Heart left ventricle (tissue), 16 donors: ENCODE data around the gene TBC1D8. TPM values are rescaled to one million over a fixed set of nuclear protein-coding genes. Genes with fewer than 3 reads are reported as not detected.

Source experiments
- ATAC-seq, 4 donors: fragments of 200-7000 bp; cut with Tn5 transposase; one replicate each; pipeline ENCODE4 v1.9.1; 2020 to 2022; ENCODE audit warnings: moderate library complexity in 4 of 4, mild to moderate bottlenecking in 3 of 4, moderate number of reproducible peaks in 1 of 4
- DNase-seq, 5 donors: peaks; one replicate each; pipeline ENCODE4 v3.0.0-alpha.2; 2020
- H3K27ac ChIP-seq, 12 donors: fragments of 200-600 bp; sonication (generic) in 4 of 12; one replicate each; pipeline versions ENCODE4 v1.5.0 to v1.8.0; 2016 to 2022; ENCODE audit warnings: mild to moderate bottlenecking in 2 of 12
- H3K27me3 ChIP-seq, 9 donors: fragments of 200-600 bp; sonication (generic) in 2 of 9; one replicate each; pipeline versions ENCODE4 v1.5.1 to v1.8.0; 2016 to 2022; ENCODE audit warnings: mild to moderate bottlenecking in 3 of 9
- H3K36me3 ChIP-seq, 9 donors: fragments of 200-600 bp; sonication (generic) in 2 of 9; one replicate each; pipeline versions ENCODE4 v1.5.0 to v1.8.0; 2018 to 2022; ENCODE audit warnings: mild to moderate bottlenecking in 2 of 9
- H3K4me1 ChIP-seq, 12 donors: fragments of 200-600 bp; sonication (generic) in 4 of 12; one replicate each; pipeline versions ENCODE4 v1.5.0 to v1.8.0; 2016 to 2022; ENCODE audit warnings: mild to moderate bottlenecking in 3 of 12
- H3K4me3 ChIP-seq, 12 donors: fragments of 200-600 bp; sonication (generic) in 4 of 12; one replicate each; pipeline versions ENCODE4 v1.5.0 to v1.8.0; 2017 to 2022; ENCODE audit warnings: mild to moderate bottlenecking in 9 of 12, moderate library complexity in 4 of 12
- H3K9me3 ChIP-seq, 12 donors: fragments of 200-600 bp; sonication (generic) in 4 of 12; one replicate each; pipeline versions ENCODE4 v1.5.0 to v1.8.0; 2016 to 2022; ENCODE audit warnings: mild to moderate bottlenecking in 1 of 12
- CTCF ChIP-seq, 12 donors: fragments of 200-600 bp; sonication (generic) in 4 of 12; IDR thresholded peaks; one replicate each; pipeline versions ENCODE4 v1.5.0 to v1.8.0; 2018 to 2022; ENCODE audit warnings: antibody characterized with exemption in 12 of 12, mild to moderate bottlenecking in 5 of 12
- POLR2A ChIP-seq, 2 donors: fragments of 450-650 bp; IDR thresholded peaks; one replicate each; pipeline ENCODE4 v1.6.1; 2017; ENCODE audit warnings: antibody characterized with exemption in 2 of 2, mild to moderate bottlenecking in 2 of 2, moderate library complexity in 2 of 2
- WGBS, 4 donors: extraction: QIAGEN DNeasy Blood & Tissue Kit in 2 of 4; methylation state at CpG; one replicate each; pipeline versions ENCODE4 v1.1.5 to v1.1.7; 2013 to 2018; 5-methylcytosine and 5-hydroxymethylcytosine counted together
- intact Hi-C, 10 donors: fragments of 100-400 bp; cut with DNase I; formaldehyde crosslinking; loops; one replicate each; pipeline versions ENCODE4 v1.11.1 to v1.14.2; 2022
- polyA plus RNA-seq, 2 donors: library from polyadenylated mRNA; stranded (reverse); fragments of 200-250 nt; gene quantifications; one replicate each; pipeline ENCODE4 v1.2.3, GENCODE V29; 2013
- total RNA-seq, 9 donors: library from RNA; depleted of rRNA in 2 of 9; stranded (reverse); fragments of >200 nt in 2 of 9; fragmentation: NEBNext Ultra II Directional in 3 of 9; extraction: Animal tissue kit (Norgen Biotek cat#: 25700) in 3 of 9; gene quantifications; one replicate each; pipeline versions ENCODE4 v1.1.0 to v1.2.4, GENCODE V29; 2016 to 2023
- donor health status: ischemic (EF 13 %, LVEDD 7.1; RV severe dilation, severe dysfunction).
- donor health status: healthy with polysubstance abuse.
- donor health status: DM: no; HTN: yes; CAD: no.
- donor health status: DM: no; HTN: no; CAD: no.
- donor health status: ischemic (EF 25% LVEDD 6.9; RV normal size, moderate dysfunction).
- donor health status: ischemic (EF 25% LVEDD 5.7; RV mildly dilated, moderate dysfunction).
- donor health status: healthy.
- donor health status: DM: yes; HTN: yes; CAD: no.
- donor health status: ischemic (EF 35%, LVEDD 5.7; RV mildly dilated, moderate dysfunction).
- donor health status: nonischemic (EF 11% LVEDD 7.7; RV severe dilation, severe dysfunction).
- donor health status: DM: yes; HTN: yes; CAD: no.
- donor health status: PGD.
- donor health status: ischemic (EF 29% LVEDD 5.4; RV normal size, mild dysfunction).
- donor health status: nonischemic (EF 23%, LVEDD 6.1; RV moderate dilation, normal function).

TBC1D8 gene
- total and polyA plus RNA-seq, 11 donors, result 30.1 to 61.7 (median 42.9) TPM

GRCh38 chr2:100959225-100959880, 191.8 kb downstream of the TBC1D8 start:
- Histone ChIP-seq H3K4me3 (no peak overlapping the region), H3K9me3 (no peaks in the 10 kb centered on the region), H3K27ac (no peak overlapping the region), H3K27me3 (no peaks in the 10 kb centered on the region), H3K36me3 (peaks cover 0 to 5% (median 0%) of the 10 kb centered on the region in 9 donors), H3K4me1 (peaks cover 0 to 38% (median 17%) of the 10 kb centered on the region in 12 donors)
- DNase-seq (no peak), ATAC-seq (no peak)
- intact Hi-C loops, result loop anchor here in 1 of 10 donors (2.0 to 10.0 kb wide), 2 partner anchors 143 to 225 kb away; no protein-coding TSS in a partner anchor
- TF ChIP-seq CTCF (IDR thresholded peaks at IDR 0.05) (no peak), POLR2A (IDR thresholded peaks at IDR 0.05) (no peak)
- WGBS, 4 donors, result 37 to 52% (median 45%) methylated on average over 6 of the region's 6 CpGs

GRCh38 chr2:100957996-100958653, 193.1 kb downstream of the TBC1D8 start:
- H3K27ac ChIP-seq, result peak overlapping the region in 3 of 12 donors; percentile 18 to 49 (median 22)
- TF ChIP-seq CTCF (IDR thresholded peaks at IDR 0.05), result no peak
- TF ChIP-seq POLR2A (IDR thresholded peaks at IDR 0.05), result no peak
- H3K36me3 ChIP-seq, result peaks cover 0 to 5% (median 0%) of the 10 kb centered on the region in 9 donors
- H3K4me3 ChIP-seq, result peak overlapping the region in 1 of 12 donors; percentile 16
- peaks cover 0 to 38% (median 17%) of the 10 kb centered on the region in 12 donors for H3K4me1 ChIP-seq
- no peaks in the 10 kb centered on the region for H3K9me3 ChIP-seq
- intact Hi-C loops, result loop anchor here in 1 of 10 donors (2.0 to 10.0 kb wide), 2 partner anchors 141 to 223 kb away; no protein-coding TSS in a partner anchor
- peak in 3 of 5 donors; percentile 28 to 40 (median 31) for DNase-seq
- ATAC-seq, result peak; percentile 52 to 78 (median 70)
- WGBS, 4 donors, result 67 to 75% (median 71%) methylated on average over 16 of the region's 16 CpGs
- H3K27me3 ChIP-seq, result no peaks in the 10 kb centered on the region

Other genes with a start within 250 kb of the TBC1D8 start
- 100 to 1,000 TPM; 383 to 838 (median 747) TPM for gene RPL31, start 149.1 kb downstream of the TBC1D8 start, total RNA-seq
- 1,000 to 10,000 TPM; 3,477 to 3,831 TPM for gene RPL31, start 149.1 kb downstream of the TBC1D8 start, polyA plus RNA-seq
- gene CNOT11, start 101.5 kb upstream of the TBC1D8 start, total RNA-seq, result 10 to 100 TPM; 31.4 to 62.5 (median 44.1) TPM
- gene CNOT11, start 101.5 kb upstream of the TBC1D8 start, polyA plus RNA-seq, result 10 to 100 TPM; 14.0 to 28.9 TPM
- gene RNF149, start 157.3 kb upstream of the TBC1D8 start, total RNA-seq, result 10 to 100 TPM; 10.9 to 46.1 (median 15.8) TPM
- 10 to 100 TPM; 14.7 to 20.6 TPM for gene RNF149, start 157.3 kb upstream of the TBC1D8 start, polyA plus RNA-seq
- gene CREG2, start 236.1 kb upstream of the TBC1D8 start, total RNA-seq, result 1 to 10 TPM in 1 of 9 donors, under 1 TPM in 3, not detected in 5; 0.18 to 1.1 (median 0.46) TPM
- gene CREG2, start 236.1 kb upstream of the TBC1D8 start, polyA plus RNA-seq, result not detected